NT2/D1 (cell line): ENCODE results near the gene CRK.

Experiments
- SUZ12 ChIP-seq: IDR thresholded peaks from 2 replicates; pipeline ENCODE4 v1.6.1; 2011; ENCODE audit not compliant: insufficient read length, insufficient read depth; ENCODE audit errors: extremely low read depth
- YY1 ChIP-seq: IDR thresholded peaks from 2 replicates; pipeline ENCODE4 v1.6.1; 2011; ENCODE audit not compliant: insufficient read length, insufficient read depth
- ZNF274 ChIP-seq: IDR thresholded peaks from 2 replicates; pipeline ENCODE4 v1.6.1; 2011; ENCODE audit warnings: mild to moderate bottlenecking, low read depth, low read length

GRCh38 chr17:1503699-1504098 is 47.7 kb upstream of the CRK start:
- no peak for TF ChIP-seq YY1
- no peak for TF ChIP-seq ZNF274
- no peak for TF ChIP-seq SUZ12
